Spleen (tissue), 11 donors: ENCODE results near the gene FCSK. TPM values are rescaled to one million over a fixed set of nuclear protein-coding genes. Genes with fewer than 3 reads are reported as not detected.

Experiments
- DNase-seq: peaks from one replicate; pipeline ENCODE4 v3.0.0-alpha.2; 2020
- H3K27ac ChIP-seq, 8 donors: fragments of 200-600 bp; sonication (generic) in 7 of 8; 1 replicate in 4 of 8; 2 replicates in 4 of 8; pipeline versions ENCODE4 v1.5.0 to v1.8.0; 2016 to 2021; ENCODE audit warnings: inconsistent platforms in 4 of 8, mild to moderate bottlenecking in 4 of 8, moderate library complexity in 1 of 8
- H3K27me3 ChIP-seq, 7 donors: fragments of 200-600 bp; sonication (generic) in 6 of 7; replicated peaks in 1 of 7; 1 replicate in 4 of 7; 2 replicates in 3 of 7; pipeline versions ENCODE4 v1.5.0 to v1.8.0; 2016 to 2021; ENCODE audit warnings: inconsistent platforms in 3 of 7, mild to moderate bottlenecking in 1 of 7
- H3K36me3 ChIP-seq, 6 donors: fragments of 200-600 bp; sonication (generic) in 5 of 6; 1 replicate in 4 of 6; 2 replicates in 2 of 6; pipeline versions ENCODE4 v1.5.0 to v1.8.0; 2016 to 2021; ENCODE audit warnings: inconsistent platforms in 2 of 6
- H3K4me1 ChIP-seq, 6 donors: fragments of 200-600 bp; sonication (generic) in 5 of 6; 1 replicate in 3 of 6; 2 replicates in 3 of 6; pipeline versions ENCODE4 v1.5.0 to v1.8.0; 2016 to 2021; ENCODE audit warnings: inconsistent platforms in 3 of 6
- H3K4me3 ChIP-seq, 8 donors: fragments of 200-600 bp; sonication (generic) in 7 of 8; 1 replicate in 4 of 8; 2 replicates in 4 of 8; pipeline versions ENCODE4 v1.5.0 to v1.8.0; 2016 to 2021; ENCODE audit warnings: inconsistent platforms in 4 of 8, mild to moderate bottlenecking in 4 of 8, moderate library complexity in 2 of 8
- H3K9me3 ChIP-seq, 8 donors: fragments of 200-600 bp; sonication (generic) in 7 of 8; 1 replicate in 4 of 8; 2 replicates in 4 of 8; pipeline versions ENCODE4 v1.5.0 to v1.8.0; 2016 to 2021; ENCODE audit warnings: inconsistent platforms in 4 of 8
- CTCF ChIP-seq, 11 experiments: fragments of 200-600 bp in 7 of 11; fragments of 450-650 bp in 4 of 11; sonication (generic) in 4 of 11; IDR thresholded peaks in 8 of 11; conservative IDR thresholded peaks in 3 of 11; 1 replicate in 7 of 11; 2 replicates in 4 of 11; pipeline versions ENCODE4 v1.4.0 to v1.8.0; 2016 to 2021; ENCODE audit warnings: antibody characterized with exemption in 11 of 11, inconsistent platforms in 4 of 11, mild to moderate bottlenecking in 1 of 11
- POLR2A ChIP-seq, 3 donors: fragments of 450-650 bp; IDR thresholded peaks; one replicate each; pipeline ENCODE4 v1.5.1; 2017; ENCODE audit warnings: antibody characterized with exemption in 3 of 3, mild to moderate bottlenecking in 1 of 3
- POLR2AphosphoS5 ChIP-seq, 3 donors: sonication (generic); formaldehyde crosslinking; IDR thresholded peaks; one replicate each; pipeline ENCODE4 v1.5.1; 2017; ENCODE audit warnings: antibody characterized with exemption in 3 of 3
- WGBS, 5 donors: extraction: QIAGEN DNeasy Blood & Tissue Kit in 3 of 5; methylation state at CpG; one replicate each; pipeline versions ENCODE4 v1.1.5 to v1.1.7; 2013 to 2018; 5-methylcytosine and 5-hydroxymethylcytosine counted together
- intact Hi-C: fragments of 100-400 bp; cut with DNase I; formaldehyde crosslinking; loops from one replicate; pipeline ENCODE4 v1.15.0; 2023; ENCODE audit warnings: low total_unique reads
- polyA plus RNA-seq, 3 donors: library from polyadenylated mRNA; stranded (reverse); fragments of 200-250 nt; gene quantifications; one replicate each; pipeline ENCODE4 v1.2.1, GENCODE V29; 2013
- total RNA-seq, 7 donors: library from RNA; depleted of rRNA in 3 of 7; stranded (reverse); fragments of >200 nt in 3 of 7; fragmentation: NEBNext Ultra II Directional in 4 of 7; extraction: Animal tissue kit (Norgen Biotek cat#: 25700) in 4 of 7; gene quantifications; one replicate each; pipeline versions ENCODE4 v1.1.0 to v1.2.1, GENCODE V29; 2016 to 2021
- donor health status: healthy with polysubstance abuse.
- donor health status: DM: no; HTN: no; CAD: no; lungs with moderate emphysema.
- donor health status: DM: no; HTN: no; CAD: no.
- donor health status: Bipolar disorder and iron deficiency.
- donor health status: healthy.
- donor health status: DM: no; HTN: no; CAD: no.
- donor health status: DM: yes; HTN: yes; CAD: no.

Gene FCSK
- total and polyA plus RNA-seq, 10 donors: 8.1 to 31.9 (median 23.5) TPM

- Histone ChIP-seq H3K27me3 (no peaks in the 10 kb centered on the region), H3K9me3 (no peaks in the 10 kb centered on the region), H3K4me3 (no peak overlapping the region), H3K36me3 (peaks cover 0 to 82% (median 37%) of the 10 kb centered on the region in 6 donors), H3K27ac (no peak overlapping the region), H3K4me1 (peaks cover 0 to 5% (median 0%) of the 10 kb centered on the region in 6 donors)
- no peak for DNase-seq
- WGBS, 5 donors: 91 to 100% (median 94%) methylated on average over 1 to 11 of the region's 11 CpGs
- TF ChIP-seq POLR2A (IDR thresholded peaks at IDR 0.05) (no peak), POLR2AphosphoS5 (IDR thresholded peaks at IDR 0.05) (no peak), CTCF (IDR thresholded peaks at IDR 0.05 in 8 of 11, conservative IDR thresholded peaks at IDR 0.05 in 3 of 11) (peak in 1 of 11 experiments; percentile 10)
- intact Hi-C loops: no loop called here
Observed at GRCh38 chr16:70467113-70467512, 12.7 kb downstream of the FCSK start.

DNA sequence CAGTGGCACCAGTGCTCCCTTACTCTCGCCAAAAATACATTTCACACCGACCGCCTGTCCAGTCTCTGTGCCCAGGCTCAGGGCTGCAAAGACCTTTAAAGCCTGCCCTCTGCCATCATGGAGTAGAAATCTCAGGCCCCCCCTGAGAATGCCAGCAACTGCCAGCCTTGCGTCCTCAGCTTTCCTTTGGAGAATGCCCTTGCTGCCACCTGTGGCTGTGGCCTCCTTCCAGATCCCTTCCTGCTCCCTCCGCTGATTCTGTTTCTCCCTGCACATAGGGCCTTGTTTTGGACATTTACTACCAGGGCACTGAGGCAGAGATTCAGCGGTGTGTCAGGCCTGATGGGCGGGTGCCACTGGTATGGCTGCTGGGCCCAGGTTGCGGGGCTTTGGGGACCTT lies 13.2 kb downstream of the FCSK start:
- intact Hi-C loops: no loop called here
- no peaks in the 10 kb centered on the region for H3K9me3 ChIP-seq
- H3K27ac ChIP-seq: no peak overlapping the region
- peaks cover 0 to 5% (median 0%) of the 10 kb centered on the region in 6 donors for H3K4me1 ChIP-seq
- peaks cover 0 to 87% (median 38%) of the 10 kb centered on the region in 6 donors for H3K36me3 ChIP-seq
- TF ChIP-seq CTCF (IDR thresholded peaks at IDR 0.05 in 8 of 11, conservative IDR thresholded peaks at IDR 0.05 in 3 of 11): no peak
- no peak for TF ChIP-seq POLR2A (IDR thresholded peaks at IDR 0.05)
- no peak for TF ChIP-seq POLR2AphosphoS5 (IDR thresholded peaks at IDR 0.05)
- 89 to 99% (median 97%) methylated on average over 8 of the region's 8 CpGs for WGBS, 5 donors
- no peaks in the 10 kb centered on the region for H3K27me3 ChIP-seq
- no peak for DNase-seq
- H3K4me3 ChIP-seq: no peak overlapping the region

DNA sequence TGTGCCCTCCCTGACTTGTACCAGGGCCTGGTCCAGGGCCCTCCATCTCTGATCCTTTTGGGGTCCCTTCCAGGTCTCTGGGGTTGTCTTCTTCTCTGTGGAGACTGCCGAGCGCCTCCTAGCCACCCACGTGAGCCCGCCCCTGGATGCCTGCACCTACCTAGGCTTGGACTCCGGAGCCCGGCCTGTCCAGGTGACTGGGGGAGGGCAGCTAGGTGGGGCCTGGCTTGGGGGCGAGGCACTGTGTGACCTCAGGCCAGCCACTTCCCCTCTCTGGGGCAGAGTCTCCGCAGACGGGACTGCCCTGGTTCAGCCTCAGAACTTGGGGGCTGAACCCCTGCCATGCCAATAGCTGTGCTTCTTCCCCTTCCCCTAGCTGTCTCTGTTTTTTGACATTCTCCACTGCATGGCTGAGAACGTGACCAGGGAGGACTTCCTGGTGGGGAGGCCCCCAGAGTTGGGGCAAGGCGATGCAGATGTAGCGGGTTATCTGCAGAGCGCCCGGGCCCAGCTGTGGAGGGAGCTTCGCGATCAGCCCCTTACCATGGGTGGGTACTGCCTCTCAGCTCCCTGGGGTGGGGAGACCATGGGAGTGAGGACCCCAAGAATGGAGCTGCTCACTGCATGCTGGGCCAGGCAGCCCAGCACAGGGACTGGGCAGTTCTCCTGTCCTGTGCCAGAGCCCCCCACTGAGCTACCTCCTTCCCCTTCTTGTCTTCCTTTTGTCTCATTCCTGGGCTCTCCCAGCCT lies 14.6 kb downstream of the FCSK start:
- H3K4me3 ChIP-seq: no peak overlapping the region
- no peak overlapping the region for H3K27ac ChIP-seq
- no peaks in the 10 kb centered on the region for H3K27me3 ChIP-seq
- TF ChIP-seq POLR2AphosphoS5 (IDR thresholded peaks at IDR 0.05): no peak
- TF ChIP-seq POLR2A (IDR thresholded peaks at IDR 0.05): no peak
- no peak for TF ChIP-seq CTCF (IDR thresholded peaks at IDR 0.05 in 8 of 11, conservative IDR thresholded peaks at IDR 0.05 in 3 of 11)
- 88 to 95% (median 90%) methylated on average over 7 to 16 of the region's 16 CpGs for WGBS, 5 donors
- H3K36me3 ChIP-seq: peaks cover 0 to 87% (median 37%) of the 10 kb centered on the region in 6 donors
- intact Hi-C loops: no loop called here
- H3K9me3 ChIP-seq: no peaks in the 10 kb centered on the region
- peaks cover 0 to 5% (median 0%) of the 10 kb centered on the region in 6 donors for H3K4me1 ChIP-seq
- no peak for DNase-seq

DNA sequence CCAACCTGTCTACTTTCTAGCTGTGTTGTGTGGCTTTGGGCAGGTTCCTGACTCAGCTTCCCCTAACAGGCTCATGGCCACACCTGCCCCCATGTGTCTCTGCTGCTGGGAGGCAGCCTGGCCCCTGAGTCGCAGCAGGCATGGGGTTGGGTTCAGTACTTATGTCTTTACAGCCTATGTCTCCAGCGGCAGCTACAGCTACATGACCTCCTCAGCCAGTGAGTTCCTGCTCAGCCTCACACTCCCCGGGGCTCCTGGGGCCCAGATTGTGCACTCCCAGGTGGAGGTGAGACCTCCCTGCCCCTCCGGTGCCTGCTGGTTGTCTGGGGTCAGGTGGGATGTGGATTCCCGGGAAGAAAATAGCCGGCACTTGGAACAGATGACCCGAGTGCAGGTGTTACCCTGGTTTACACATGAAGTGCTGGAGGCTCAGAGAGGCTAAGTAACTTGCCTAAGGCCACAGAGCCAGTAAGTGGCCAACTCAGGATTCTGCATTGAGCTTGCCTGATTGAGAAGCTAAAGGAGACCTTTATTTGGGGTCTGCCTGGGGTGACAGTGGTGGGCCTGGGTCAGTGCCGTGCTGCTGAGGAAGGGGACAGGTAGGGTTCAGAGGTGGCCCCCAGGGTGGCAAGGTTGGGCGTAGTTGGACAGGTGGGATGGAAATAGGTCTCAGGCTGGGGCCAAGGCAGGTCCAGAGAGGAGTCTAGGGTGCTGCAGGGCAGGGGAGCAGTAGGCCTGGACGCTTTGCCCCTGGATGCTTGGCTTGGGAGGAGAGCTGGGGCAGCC lies 15.9 kb downstream of the FCSK start:
- Histone ChIP-seq H3K27ac (no peak overlapping the region), H3K36me3 (peaks cover 0 to 87% (median 42%) of the 10 kb centered on the region in 6 donors), H3K9me3 (no peaks in the 10 kb centered on the region), H3K27me3 (no peaks in the 10 kb centered on the region), H3K4me1 (peaks cover 0 to 5% (median 0%) of the 10 kb centered on the region in 6 donors), H3K4me3 (no peak overlapping the region)
- no peak for DNase-seq
- TF ChIP-seq POLR2AphosphoS5 (IDR thresholded peaks at IDR 0.05) (no peak), CTCF (IDR thresholded peaks at IDR 0.05 in 8 of 11, conservative IDR thresholded peaks at IDR 0.05 in 3 of 11) (no peak), POLR2A (IDR thresholded peaks at IDR 0.05) (no peak)
- intact Hi-C loops: no loop called here
- 94 to 97% (median 95%) methylated on average over 10 of the region's 10 CpGs for WGBS, 5 donors
